B cell (primary cell): ENCODE measurements around the gene HES7.

Source experiments
- EZH2 ChIP-seq: IDR thresholded peaks from 2 replicates; pipeline ENCODE4 v1.6.1; 2012; ENCODE audit warnings: borderline replicate concordance, low read depth, mild to moderate bottlenecking, moderate library complexity, low read length; ENCODE audit not compliant: insufficient read depth, poor library complexity, severe bottlenecking
- TF ChIP-seq, protein P1 (sequence below): fragments of 200-600 bp; IDR thresholded peaks from one replicate; pipeline ENCODE4 v1.8.0; 2022; ENCODE audit warnings: antibody characterized with exemption, mild to moderate bottlenecking

GRCh38 chr17:8091033-8091687, 32.7 kb downstream of the HES7 start:
- TF ChIP-seq EZH2, result no peak
- TF ChIP-seq, protein P1, sequence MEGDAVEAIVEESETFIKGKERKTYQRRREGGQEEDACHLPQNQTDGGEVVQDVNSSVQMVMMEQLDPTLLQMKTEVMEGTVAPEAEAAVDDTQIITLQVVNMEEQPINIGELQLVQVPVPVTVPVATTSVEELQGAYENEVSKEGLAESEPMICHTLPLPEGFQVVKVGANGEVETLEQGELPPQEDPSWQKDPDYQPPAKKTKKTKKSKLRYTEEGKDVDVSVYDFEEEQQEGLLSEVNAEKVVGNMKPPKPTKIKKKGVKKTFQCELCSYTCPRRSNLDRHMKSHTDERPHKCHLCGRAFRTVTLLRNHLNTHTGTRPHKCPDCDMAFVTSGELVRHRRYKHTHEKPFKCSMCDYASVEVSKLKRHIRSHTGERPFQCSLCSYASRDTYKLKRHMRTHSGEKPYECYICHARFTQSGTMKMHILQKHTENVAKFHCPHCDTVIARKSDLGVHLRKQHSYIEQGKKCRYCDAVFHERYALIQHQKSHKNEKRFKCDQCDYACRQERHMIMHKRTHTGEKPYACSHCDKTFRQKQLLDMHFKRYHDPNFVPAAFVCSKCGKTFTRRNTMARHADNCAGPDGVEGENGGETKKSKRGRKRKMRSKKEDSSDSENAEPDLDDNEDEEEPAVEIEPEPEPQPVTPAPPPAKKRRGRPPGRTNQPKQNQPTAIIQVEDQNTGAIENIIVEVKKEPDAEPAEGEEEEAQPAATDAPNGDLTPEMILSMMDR, result no peak
